HepG2 (cell line): ENCODE results near the gene KRT7.

Source experiments
- MNT ChIP-seq: fragments of 450-650 bp; IDR thresholded peaks from 2 replicates; pipeline ENCODE4 v1.6.1; 2016
- POLR2A ChIP-seq, 2 experiments: IDR thresholded peaks; 2 replicates each; pipeline ENCODE4 v1.6.1; 2011; ENCODE audit warnings: low read depth in 2 of 2, low read length in 2 of 2, mild to moderate bottlenecking in 1 of 2, moderate library complexity in 1 of 2; ENCODE audit not compliant: insufficient read depth in 1 of 2
- SMAD1 ChIP-seq: sonication (generic); formaldehyde crosslinking; IDR thresholded peaks from 2 replicates; pipeline ENCODE4 v1.4.0; 2020; ENCODE audit warnings: missing genetic modification reagents, low read depth, mild to moderate bottlenecking, borderline replicate concordance
- TRIM22 ChIP-seq: fragments of 450-650 bp; IDR thresholded peaks from 2 replicates; pipeline ENCODE4 v1.6.1; 2017
- ZNF335 ChIP-seq: sonication (generic); formaldehyde crosslinking; IDR thresholded peaks from 2 replicates; pipeline ENCODE4 v1.4.0; 2020; ENCODE audit warnings: missing genetic modification reagents

GRCh38 chr12:52279422-52280318 lies 46.6 kb downstream of the KRT7 start:
- no peak for TF ChIP-seq POLR2A (IDR thresholded peaks at IDR 0.05; ENCODE audit: insufficient read depth in 1 of 2, low read depth in 2 of 2, low read length in 2 of 2)
- TF ChIP-seq ZNF335 (CRISPR knock-in tag): no peak
- TF ChIP-seq TRIM22: no peak
- no peak for TF ChIP-seq MNT
- no peak for TF ChIP-seq SMAD1 (CRISPR knock-in tag)
